LNCaP clone FGC (cell line): ENCODE results near the gene SATB1.

Experiments used
- DNase-seq: peaks from one replicate; pipeline ENCODE4 v3.0.0-alpha.2; 2011; ENCODE audit warnings: low read depth
- H3K4me3 ChIP-seq: 2 replicates; pipeline ENCODE4 v1.5.1; 2011; ENCODE audit warnings: mild to moderate bottlenecking, low read depth, low read length, control low read depth
- CTCF ChIP-seq: IDR thresholded peaks from 2 replicates; pipeline ENCODE4 v1.5.1; 2012; ENCODE audit warnings: mild to moderate bottlenecking; ENCODE audit not compliant: control insufficient read depth, insufficient read depth; ENCODE audit errors: extremely low read depth

Gene SATB1

GRCh38 chr3:18431266-18431665 lies 6.1 kb upstream of the SATB1 start:
- H3K4me3 ChIP-seq, result no peak overlapping the region
- TF ChIP-seq CTCF, result no peak
- no peak for DNase-seq

DNA sequence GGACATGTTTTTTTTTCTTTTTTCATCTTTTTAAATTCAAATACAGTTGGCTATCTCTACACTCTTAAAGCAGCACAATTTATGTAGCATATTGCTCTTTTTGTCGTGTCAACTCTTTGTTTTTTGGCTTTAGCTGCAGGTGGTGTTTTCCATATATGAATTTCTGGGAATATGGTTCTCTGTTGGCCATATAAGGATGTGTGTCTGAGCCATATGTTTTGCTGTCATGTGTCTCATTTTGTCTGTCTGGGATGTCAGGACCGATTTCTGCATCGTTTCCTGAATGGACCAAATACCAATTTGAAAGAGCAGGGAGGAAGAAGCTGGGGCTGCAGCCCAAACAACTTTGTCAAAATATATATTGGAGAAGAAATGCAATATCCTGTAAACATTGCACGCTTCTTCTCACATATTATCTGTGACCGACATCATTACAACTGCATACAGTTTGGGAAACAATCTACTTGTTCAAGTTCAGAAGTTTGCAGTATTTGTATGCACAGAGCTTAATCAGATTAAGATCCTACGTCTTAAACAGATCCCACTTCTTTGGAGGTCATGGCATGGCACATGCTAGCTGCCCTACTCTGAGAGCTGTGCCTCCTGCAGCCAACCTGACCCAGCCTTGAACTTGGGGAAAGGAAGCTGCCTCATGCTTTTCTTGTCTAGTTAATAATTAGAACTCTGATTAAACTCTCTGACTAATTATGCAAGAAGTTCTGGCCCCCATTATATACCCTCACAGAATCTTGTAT lies 4.0 kb upstream of the SATB1 start:
- DNase-seq, result no peak
- H3K4me3 ChIP-seq, result no peak overlapping the region
- TF ChIP-seq CTCF, result no peak

DNA sequence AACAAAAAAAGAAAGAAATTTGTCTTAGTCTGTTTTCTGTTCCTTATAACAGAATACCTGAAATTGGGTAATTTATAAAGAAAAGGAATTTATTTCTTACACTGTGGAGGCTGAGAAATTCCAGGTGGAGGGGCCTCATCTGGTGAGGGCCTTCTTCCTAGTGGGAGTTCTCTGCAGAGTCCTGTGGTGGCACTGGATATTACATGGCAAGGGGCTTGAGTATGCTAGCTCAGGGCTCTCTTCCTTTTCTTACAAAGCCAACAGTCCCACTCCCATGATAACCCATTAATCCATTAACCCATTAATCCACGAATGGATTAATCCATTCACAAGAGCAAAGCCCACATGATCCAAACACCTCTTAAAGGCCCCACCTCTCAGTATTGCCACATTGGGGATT lies 2.9 kb upstream of the SATB1 start:
- TF ChIP-seq CTCF, result no peak
- DNase-seq, result no peak
- no peak overlapping the region for H3K4me3 ChIP-seq

- H3K4me3 ChIP-seq, result no peak overlapping the region
- DNase-seq, result no peak
- no peak for TF ChIP-seq CTCF
These were observed 1.6 kb upstream of the SATB1 start for GRCh38 chr3:18426597-18427193.

GRCh38 chr3:18425641-18426257 lies 610 bp upstream of the SATB1 start:
- no peak for TF ChIP-seq CTCF
- H3K4me3 ChIP-seq, result peak overlapping the region; percentile 37
- no peak for DNase-seq

DNA sequence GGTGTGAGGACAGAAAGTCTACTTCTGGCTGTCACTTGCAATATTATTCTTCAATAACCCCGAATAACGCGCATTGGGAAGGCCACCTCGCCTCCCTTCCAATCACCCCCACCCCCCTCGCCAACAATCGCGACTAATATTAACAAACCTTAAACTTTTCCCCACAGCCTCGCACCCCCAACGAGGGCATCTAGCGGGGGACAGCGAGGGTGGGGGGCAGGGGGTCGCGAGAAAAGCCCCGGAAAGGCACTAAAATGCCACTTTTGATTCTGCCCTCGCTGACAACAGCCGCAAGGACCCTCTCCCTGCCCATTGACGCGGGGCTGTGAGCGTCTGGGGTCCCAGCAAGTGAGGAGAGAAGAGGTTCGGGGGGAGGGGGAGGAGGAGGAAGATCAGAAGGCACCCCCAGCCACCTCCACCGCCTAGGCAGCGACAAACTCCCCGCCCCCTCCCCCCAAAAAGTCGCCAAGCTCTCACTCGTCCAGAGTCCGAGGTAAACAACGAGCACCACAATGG lies 868 bp downstream of the SATB1 start:
- no peak for TF ChIP-seq CTCF

More for the DNA sequence above, 868 bp downstream of the SATB1 start:
- no peak for DNase-seq
- H3K4me3 ChIP-seq, result peak overlapping the region; percentile 37
